PC-3 (cell line): ENCODE measurements around the gene LKAAEAR1.

Source experiments
- CTCF ChIP-seq: fragments of 300-600 bp; sonication (generic); conservative IDR thresholded peaks from 2 replicates; pipeline ENCODE4 v1.5.1; 2017; ENCODE audit warnings: antibody characterized with exemption, low read depth, mild to moderate bottlenecking, low read length
- EZH2 ChIP-seq: fragments of 300-600 bp; sonication (generic); IDR thresholded peaks from one replicate; pipeline ENCODE4 v1.6.1; 2017; ENCODE audit warnings: antibody characterized with exemption, mild to moderate bottlenecking, low read length; ENCODE audit not compliant: unreplicated experiment
- EZH2phosphoT487 ChIP-seq: fragments of 300-600 bp; sonication (generic); IDR thresholded peaks from 2 replicates; pipeline ENCODE4 v1.6.1; 2018; ENCODE audit warnings: mild to moderate bottlenecking, antibody characterized with exemption, low read length, borderline replicate concordance

- no peak for TF ChIP-seq CTCF
- TF ChIP-seq EZH2phosphoT487, result no peak
- no peak for TF ChIP-seq EZH2
These were observed 11.6 kb downstream of the LKAAEAR1 start for GRCh38 chr20:64072498-64073063.
